ENCODE measurements around the gene ZBTB8A.
"Not testable (repeated sequence)": the region's sequence is repeated elsewhere in the genome, so short reads cannot be mapped to it uniquely, and the experiment has no call there.

ZBTB8A gene

DNA sequence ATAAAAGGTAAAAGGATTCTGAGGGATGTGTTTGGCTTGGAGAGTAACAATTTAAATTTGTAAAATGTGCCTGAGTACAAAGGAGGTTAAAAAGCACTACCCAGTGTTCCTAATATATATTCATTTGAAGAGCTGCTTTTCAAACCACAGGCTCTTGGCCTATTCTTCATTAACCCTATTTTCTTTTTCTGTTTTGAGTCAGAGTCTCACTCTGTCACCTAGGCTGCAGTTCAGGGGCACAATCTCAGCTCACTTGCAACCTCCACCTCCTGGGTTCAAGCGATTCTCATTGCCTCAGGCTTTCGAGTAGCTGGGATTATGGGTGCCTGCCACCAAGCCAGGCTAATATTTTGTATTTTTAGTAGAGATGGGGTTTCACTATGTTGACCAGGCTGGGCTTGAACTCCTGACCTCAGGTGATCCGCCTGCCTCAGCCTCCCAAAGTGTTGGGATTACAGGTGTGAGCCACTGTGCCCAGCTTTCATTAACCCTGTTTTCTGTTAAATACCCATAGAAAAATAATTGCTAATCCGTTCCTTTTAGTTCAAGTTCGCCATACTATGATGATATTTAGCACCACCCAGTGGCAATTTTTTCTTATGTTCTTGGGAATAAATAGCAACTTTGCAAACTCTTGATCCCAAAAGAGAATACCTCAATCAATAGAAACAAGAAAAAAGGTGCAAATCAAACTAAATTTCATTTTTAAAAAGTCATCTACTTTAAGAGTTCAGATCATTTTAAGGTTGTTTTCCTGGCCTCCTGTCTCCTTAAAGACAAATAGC, 80.7 kb downstream of the ZBTB8A start:
- DNase-seq (ENCODE audit: low read depth in 2 of 2): no peak

DNA sequence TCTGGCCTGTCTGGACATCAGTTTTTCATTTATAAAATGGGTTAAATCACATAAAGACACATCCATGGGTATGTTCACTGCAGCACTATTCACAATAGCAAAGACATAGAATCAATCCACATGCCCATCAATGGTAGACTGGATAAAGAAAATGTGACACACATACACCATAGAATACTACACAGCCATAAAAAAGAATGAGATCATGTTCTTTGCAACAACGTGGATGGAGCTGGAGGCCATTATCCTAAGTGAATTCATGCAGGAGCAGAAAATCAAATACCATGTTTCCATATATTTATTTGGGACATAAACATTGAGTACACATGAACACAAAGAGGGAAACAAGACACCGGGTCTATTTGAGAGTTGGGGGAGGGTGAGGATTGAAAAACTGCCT, 83.0 kb downstream of the ZBTB8A start:
- DNase-seq (ENCODE audit: low read depth in 2 of 2): no peak

DNA sequence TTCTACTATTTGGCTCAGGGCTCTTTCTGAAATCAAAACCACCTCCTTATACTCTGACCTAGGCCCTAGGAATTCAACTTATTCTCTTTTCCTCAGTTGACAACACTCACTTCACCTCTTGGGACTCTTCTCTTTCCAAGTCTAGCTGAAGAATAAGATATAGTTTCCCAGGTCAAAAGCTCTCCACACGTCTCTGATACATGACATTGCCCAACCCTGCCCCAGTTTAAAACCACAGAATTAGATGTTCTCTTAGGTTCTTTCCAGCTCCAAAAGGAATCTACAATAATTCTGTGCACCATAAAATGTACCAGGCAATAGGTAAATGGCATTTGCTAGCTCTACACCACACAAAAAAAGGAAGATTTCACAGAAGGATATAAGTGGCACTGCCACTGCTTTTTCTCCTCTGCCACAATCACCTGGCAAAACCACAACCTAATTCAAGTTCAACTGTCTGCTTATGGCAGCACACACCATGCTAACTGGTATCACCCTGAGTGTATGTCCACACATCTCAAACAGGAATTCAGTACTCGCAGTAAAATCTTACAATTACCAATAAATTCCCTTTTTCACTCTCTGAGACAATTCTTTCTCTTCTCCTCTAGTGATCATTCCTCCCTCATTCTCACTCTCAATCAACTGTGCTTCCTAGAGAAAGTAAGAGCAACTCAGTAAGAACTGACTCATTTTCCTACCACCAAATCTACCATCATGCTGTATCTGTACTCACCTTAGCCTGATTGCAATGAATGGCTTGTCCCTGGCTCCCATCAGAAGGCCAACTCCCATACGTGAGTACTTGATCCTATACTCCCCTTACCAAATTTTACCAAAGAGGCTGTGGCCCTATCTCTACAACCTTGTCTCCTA, 83.8 kb downstream of the ZBTB8A start:
- DNase-seq (ENCODE audit: low read depth in 2 of 2): no peak

DNA sequence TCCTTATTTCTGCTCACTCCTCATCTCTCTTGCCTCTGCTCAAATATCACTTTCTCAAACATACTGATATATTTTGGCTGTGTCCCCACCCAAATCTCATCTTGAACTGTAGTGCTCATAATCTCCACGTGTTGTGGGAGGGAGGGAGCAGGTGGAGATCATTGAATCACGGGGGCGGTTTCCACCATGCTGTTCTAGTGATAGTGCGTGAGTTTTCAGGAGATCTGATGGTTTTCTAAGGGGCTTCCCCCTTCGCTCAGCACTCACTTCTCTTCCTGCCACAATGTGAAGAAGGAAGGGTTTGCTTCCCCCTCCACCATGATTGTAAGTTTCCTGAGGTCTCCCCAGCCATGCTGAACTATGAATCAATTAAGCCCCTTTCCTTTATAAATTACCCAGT, 84.5 kb downstream of the ZBTB8A start:
- peak in 1 of 2 donors; percentile 26 for DNase-seq (ENCODE audit: low read depth in 2 of 2)

DNA sequence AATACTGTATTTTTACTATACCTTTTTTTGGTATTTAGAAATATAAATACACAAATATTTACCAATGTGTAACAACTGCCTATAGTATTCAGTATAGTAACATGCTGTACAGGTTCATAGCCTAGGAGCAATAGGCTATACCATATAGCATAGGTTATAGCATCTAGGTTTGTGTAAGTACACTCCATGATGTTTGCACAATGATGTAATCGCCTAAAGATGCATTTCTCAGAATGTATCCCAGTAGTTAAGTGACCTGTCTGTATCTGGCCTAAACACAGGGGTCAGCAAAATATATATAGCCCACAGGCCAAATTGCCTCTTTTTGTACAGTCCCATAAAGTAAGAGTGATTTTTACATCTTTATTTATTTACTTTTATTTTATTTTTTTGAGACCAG, 86.9 kb downstream of the ZBTB8A start:
- DNase-seq (ENCODE audit: low read depth in 2 of 2): no peak

DNA sequence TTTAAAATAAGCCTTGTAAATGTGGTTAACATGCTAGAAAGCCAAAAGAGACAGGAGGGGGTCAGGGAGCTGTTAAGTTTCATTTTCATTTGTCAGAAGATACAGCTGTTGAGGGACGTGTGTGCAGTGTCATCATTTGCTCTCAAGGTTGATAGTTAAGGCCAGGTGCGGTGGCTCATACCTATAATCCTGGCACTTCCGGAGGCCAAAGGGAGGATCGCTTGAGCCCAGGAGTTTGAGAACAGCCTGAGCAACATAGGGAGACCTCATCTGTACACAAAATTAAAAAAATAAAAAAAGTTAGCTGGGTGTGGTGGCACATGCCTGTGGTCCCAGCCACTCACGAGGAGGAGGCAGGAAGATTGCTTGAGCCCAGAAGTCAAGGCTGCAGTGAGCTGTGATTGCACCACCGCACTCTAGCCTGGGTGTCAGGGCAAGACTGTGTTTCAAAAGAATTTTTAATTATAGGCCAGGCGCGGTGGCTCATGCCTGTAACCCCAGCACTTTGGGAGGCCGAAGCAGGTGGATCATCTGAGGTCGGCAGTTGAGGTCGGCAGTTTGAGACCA, 88.5 kb downstream of the ZBTB8A start:
- no peak for DNase-seq (ENCODE audit: low read depth in 2 of 2)

DNA sequence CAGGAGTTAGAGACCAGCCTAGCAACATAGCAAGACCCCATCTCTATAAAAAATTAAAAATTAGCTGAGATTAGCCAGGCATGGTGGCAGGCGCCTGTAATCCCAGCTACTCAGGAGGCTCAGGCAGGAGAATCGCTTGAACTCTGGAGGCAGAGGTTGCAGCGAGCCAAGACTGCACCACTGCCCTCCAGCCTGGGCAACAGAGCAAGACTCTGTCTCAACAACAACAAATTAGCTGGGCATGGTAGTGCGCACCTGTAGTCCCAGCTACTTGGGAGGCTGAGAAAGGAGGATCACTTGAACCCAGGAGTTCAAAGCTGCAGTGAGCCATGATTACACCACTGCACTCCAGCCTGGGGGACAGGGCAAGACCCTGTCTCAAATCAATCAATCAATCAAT, 90.9 kb downstream of the ZBTB8A start:
- not testable (repeated sequence) for DNase-seq (ENCODE audit: low read depth in 2 of 2)

DNA sequence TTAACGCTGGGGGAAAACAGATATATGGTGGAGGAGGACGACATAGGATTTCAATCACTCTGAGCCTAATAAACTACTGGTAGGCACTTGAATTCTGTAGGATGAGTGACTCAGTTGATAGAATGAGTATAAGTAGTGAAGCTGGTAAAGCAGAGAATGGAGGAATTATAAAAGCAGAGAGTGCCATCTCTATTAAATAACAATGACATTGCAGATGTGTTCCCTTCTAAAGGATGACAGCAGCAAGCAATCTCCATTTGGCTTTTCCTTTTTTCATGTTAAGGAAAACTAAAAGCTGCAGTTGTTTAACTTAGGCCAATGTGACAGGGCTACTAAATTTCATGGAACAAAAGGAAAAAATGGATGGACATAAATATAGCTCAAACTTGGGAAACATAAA, 93.6 kb downstream of the ZBTB8A start:
- DNase-seq (ENCODE audit: low read depth in 2 of 2): no peak

DNA sequence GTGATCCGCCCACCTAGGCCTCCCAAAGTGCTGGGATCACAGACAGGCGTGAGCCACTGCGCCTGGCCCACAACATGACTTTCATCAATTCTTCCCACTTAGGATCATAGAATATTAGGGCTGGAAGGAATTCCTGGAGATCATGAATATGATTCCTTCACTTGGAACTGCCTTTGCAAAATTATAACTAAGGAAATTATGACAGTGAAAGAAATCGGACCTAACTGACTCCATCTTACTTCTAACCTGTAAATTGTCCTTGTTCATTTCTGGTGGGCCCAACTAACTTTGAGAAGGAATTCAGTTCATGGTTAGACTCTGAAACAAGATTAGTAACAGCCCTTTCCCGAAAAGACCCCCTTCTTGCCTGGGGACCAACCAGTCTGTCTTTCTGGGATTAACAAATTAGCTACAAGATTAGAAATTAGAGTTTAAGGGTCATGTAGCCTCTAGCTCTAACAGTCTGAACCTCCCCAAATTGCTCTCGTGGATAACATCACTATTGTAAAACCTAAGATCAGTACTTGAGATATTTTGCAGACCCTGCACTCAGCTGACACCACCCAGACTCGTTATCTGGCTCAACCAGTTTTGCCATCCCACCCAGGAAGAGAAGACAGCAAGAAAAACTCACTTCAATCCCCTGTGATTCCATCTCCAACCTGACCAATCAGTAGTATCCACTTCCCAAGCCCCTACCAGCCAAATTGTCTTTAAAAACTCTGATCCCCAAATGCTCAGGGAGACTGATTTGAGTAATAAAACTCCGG, 96.5 kb downstream of the ZBTB8A start:
- no peak for DNase-seq (ENCODE audit: low read depth in 2 of 2)

DNA sequence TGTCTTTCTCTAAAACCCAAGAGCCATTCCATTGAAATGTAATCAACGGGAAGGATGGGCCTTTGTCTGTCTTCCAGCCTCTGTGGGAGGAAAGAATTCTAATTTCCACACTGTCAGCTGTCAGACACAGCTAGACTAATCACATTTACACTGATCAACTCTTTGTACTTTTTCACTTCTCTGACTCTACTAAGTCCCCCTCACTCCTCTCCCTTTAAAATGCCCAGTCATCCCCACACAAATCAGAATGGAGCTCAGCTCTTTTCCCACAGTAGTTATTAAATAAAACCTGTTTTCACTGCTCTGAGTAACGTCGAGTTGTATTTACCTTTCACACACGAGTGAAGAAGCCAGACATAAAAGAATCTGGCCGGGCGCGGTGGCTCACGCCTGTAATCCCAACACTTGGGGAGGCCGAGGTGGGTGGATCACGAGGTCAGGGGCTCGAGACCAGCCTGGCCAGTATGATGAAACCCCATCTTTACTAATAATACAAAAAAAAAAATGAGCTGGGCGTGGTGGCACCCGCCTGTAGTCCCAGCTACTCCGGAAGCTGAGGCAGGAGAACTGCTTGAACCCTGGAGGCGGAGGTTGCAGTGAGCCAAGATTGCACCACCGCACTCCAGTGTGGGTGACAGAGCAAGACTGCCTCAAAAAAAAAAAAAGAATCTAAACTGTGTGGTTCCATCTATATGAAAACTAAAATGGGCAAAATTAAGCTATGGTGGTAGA, 97.9 kb downstream of the ZBTB8A start:
- no peak for DNase-seq (ENCODE audit: low read depth in 2 of 2)

DNA sequence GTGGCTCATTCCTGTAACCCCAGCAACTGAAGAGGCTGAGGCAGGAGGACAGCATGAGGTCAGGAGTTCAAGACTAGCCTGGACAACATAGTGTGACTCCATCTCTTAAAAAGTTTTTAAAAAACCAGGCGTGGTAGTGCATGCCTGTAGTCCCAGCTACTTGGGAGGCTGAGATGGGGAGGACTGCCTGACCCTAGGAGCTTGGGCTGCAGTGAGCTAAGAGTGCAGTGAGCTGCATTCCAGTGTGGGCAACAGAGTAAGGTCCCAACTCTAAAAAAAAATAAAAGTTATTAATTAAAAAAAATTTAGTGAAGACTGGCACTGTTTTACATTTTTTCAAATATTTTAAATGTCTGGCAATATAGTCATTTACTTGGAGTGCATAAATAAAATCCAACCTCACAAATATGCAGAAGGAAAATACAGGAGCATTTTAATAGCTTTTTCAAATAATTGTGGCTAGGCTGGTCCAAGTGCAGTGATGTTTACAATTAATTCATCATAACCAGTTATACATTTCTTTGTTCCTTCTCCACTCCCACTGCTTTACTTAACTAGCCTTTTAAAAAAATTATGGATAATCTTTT, 100.4 kb downstream of the ZBTB8A start:
- DNase-seq (ENCODE audit: low read depth in 2 of 2): no peak

DNA sequence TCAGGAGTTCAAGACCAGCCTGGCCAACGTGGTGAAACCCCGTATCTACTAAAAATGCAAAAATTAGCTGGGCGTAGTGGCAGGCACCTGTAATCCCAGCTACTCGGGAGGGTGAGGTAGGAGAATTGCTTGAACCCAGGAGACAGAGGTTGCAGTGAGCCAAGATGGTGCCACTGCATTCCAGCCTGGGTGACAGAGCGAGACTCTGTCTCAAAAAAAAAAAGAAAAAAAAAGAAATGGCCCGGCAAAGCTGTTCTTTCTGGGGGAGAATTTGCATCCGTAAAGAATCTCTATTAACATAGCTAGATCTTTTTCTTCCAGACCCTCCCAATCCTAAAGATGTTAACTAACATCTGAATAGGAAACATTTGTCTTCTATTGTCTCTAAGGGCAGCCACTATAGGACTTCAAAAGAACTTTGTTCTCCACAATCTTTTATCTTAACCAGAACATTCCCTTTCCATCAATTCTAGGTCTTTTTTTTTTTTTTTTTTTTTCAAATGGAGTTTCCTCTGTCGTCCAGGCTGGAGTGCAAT, 103.1 kb downstream of the ZBTB8A start:
- not testable (repeated sequence) for DNase-seq (ENCODE audit: low read depth in 2 of 2)

DNA sequence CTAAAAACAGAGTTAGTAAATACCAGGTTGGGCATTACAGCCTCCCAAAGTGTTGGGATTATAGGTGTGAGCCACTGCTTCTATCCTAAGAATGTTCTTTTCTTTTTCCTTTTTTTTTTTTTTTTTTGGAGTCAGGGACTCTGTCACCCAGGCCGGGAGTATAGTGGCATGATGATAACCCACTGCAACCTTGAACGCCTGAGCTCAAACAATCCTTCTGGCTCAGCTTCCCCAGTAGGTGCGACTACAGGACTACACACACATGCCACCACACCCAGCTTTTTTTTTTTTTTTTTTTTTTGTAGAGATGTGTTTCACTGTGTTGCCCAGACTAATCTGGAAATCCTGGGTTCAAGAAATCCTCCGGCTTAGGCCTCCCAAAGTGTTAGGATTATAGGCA, 105.2 kb downstream of the ZBTB8A start:
- no peak for DNase-seq (ENCODE audit: low read depth in 2 of 2)

DNA sequence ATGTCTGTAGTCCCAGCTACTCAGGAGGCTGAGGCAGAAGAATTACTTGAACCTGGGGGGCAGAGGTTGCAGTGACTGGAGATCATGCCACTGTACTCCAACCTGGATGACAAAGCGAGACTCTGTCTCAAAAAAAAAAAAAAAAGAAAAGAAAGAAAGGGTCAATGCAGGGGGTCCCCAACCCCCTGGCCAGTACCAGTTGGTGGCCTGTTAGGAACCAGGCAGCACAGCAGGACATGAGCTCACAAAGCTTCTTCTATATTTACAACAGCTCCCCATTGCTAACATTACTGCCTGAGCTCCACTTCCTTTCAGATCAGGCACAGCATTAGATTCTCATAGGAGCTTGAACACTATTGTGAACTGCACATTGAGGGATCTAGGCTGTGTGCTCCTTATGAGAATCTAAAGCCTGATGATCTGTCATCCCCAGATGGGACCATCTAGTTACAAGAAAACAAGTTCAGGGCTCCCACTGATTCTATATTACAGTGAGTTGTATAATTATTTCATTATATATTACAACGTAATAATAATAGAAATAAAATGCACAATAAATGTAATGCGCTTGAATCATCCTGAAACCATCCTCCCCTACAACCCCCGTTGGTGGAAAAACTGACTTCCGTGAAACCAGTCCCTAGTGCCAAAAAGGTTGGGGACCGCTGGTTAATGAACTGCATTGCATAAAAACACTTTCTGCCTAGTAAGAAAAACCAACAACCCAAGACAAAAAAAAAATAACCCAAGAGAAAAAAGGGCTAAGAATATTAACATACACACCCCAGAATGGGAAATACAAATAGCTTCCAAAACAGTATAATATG, 108.3 kb downstream of the ZBTB8A start:
- no peak for DNase-seq (ENCODE audit: low read depth in 2 of 2)

DNA sequence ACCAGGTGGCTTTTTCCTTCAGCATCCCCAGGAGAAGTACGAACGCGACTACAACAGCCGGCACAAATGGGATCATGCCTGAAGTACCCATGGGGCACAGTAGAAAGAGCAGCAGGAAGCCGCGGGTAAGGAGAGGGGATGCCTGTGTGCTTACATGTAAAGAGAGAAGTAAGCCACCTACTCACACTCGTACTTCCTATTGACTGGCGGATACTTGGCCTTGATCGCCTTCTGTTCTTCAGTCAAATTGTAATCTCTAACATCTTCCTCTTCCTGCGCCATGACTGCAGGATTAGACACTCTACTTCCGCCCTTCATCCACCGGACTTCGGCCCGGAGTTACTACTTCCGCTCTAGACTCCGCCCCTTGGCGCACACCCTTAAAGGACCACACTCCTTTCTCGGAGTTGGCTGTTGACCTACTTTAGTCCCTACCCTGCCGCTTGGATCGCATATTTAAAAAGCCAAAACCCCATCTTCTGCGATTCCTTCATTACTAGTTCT, 111.1 kb downstream of the ZBTB8A start, which contains the start of gene ZBTB8OS:
ZBTB8OS (minus strand) TSS at position 303 of the 504 bp plus-strand sequence; CDS start at position 282, 21 bp downstream.
- peak; percentile 70 to 75 for DNase-seq (ENCODE audit: low read depth in 2 of 2)

DNA sequence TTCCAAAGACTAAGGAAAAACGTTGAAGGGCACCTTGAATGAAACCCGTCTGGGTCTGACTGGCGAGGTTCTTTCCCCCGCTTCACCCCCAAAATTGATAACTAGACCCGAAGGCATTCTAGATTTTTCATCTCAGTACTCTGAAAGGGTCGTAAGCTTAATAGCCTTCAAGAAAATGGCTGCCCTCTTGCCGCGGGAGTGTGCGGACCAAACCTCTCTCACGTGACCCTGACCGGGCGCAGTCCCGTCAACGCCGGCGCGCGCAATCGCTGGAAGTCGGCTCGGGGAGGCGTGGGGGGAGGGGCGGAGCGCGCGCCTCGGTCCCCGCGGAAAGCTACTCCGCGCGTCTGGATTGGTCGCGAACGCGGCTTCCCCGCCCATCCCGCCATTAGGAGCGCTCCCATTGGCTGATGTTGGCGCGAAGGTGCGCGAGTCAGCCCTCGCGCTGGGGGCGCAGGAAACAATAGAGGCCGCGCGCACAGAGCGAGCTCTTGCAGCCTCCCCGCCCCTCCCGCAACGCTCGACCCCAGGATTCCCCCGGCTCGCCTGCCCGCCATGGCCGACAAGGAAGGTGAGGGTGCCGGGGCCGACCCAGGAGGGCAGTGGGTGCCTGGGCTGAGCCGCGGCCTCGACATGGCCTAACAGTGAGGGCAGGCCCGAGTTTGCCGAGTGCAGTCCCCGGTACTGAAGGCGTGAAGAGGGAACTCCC, 111.7 kb downstream of the ZBTB8A start, which contains the start of gene RBBP4:
RBBP4 (plus strand) TSS at position 457 of the 709 bp plus-strand sequence; CDS start at position 556, 99 bp downstream.
- peak; percentile 95 to 98 for DNase-seq (ENCODE audit: low read depth in 2 of 2)

DNA sequence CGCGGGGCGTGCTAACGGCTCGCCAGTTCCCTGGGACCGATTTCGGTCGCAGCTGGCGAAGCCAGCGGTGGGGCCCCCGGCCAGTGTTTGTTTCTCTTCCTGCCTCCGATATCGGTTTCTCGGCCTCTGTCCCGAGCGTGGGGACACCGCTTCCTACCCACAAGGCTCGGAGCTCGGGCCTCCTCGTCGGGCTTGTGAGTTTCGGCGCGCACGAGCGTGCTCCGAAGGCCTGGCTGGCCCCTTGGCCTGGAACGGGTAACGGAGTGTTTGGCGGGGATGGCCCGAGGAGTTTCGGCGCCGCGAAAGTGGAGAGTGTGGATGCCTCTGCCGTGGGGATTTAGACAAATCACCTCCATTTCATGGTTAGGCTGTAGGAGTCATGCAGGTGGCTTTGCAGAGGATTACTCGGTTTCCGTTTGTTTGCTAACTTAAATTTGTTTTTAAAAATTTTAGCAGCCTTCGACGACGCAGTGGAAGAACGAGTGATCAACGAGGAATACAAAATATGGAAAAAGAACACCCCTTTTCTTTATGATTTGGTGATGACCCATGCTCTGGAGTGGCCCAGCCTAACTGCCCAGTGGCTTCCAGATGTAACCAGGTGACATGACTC, 112.3 kb downstream of the ZBTB8A start:
- DNase-seq (ENCODE audit: low read depth in 2 of 2): no peak
